MM.1S (cell line): ENCODE measurements around the gene ZC3H8.

Source experiments
- DNase-seq: peaks from one replicate; pipeline ENCODE4 v3.0.0-alpha.2; 2015
- H2AFZ ChIP-seq: fragments of 300-600 bp; sonication (generic); 2 replicates; pipeline ENCODE4 v1.6.0; 2016; ENCODE audit warnings: antibody characterized with exemption, low read length
- H3F3A ChIP-seq: fragments of 300-600 bp; sonication (generic); 2 replicates; pipeline ENCODE4 v1.6.1; 2016; ENCODE audit warnings: mild to moderate bottlenecking, antibody characterized with exemption, low read length, moderate library complexity, mixed read lengths; ENCODE audit not compliant: insufficient read depth
- H3K27ac ChIP-seq: fragments of 300-600 bp; sonication (generic); 2 replicates; pipeline ENCODE4 v1.5.1; 2016; ENCODE audit warnings: mild to moderate bottlenecking, low read length
- H3K27me3 ChIP-seq: fragments of 300-600 bp; sonication (generic); replicated peaks from 2 replicates; pipeline ENCODE4 v1.6.0; 2016; ENCODE audit warnings: low read length; ENCODE audit not compliant: insufficient read depth
- H3K36me3 ChIP-seq: fragments of 300-600 bp; sonication (generic); replicated peaks from 2 replicates; pipeline ENCODE4 v1.6.1; 2016; ENCODE audit warnings: mild to moderate bottlenecking, low read length, mixed read lengths; ENCODE audit not compliant: insufficient read depth
- H3K4me1 ChIP-seq: fragments of 300-600 bp; sonication (generic); 2 replicates; pipeline ENCODE4 v1.6.1; 2016; ENCODE audit warnings: low read length, mixed read lengths
- H3K4me2 ChIP-seq: fragments of 300-600 bp; sonication (generic); 2 replicates; pipeline ENCODE4 v1.6.0; 2016; ENCODE audit warnings: low read depth, low read length
- H3K4me3 ChIP-seq: fragments of 300-600 bp; sonication (generic); 2 replicates; pipeline ENCODE4 v1.5.1; 2016; ENCODE audit warnings: low read length, mixed read lengths
- H3K79me2 ChIP-seq: fragments of 300-600 bp; sonication (generic); 2 replicates; pipeline ENCODE4 v1.6.1; 2016; ENCODE audit warnings: mixed run types, low read length, mixed read lengths
- H3K9ac ChIP-seq: fragments of 300-600 bp; sonication (generic); 2 replicates; pipeline ENCODE4 v1.6.1; 2016; ENCODE audit warnings: low read length, mixed read lengths
- H3K9me2 ChIP-seq: fragments of 300-600 bp; sonication (generic); replicated peaks from 2 replicates; pipeline ENCODE4 v1.6.1; 2016; ENCODE audit warnings: mild to moderate bottlenecking, low read length, mixed read lengths; ENCODE audit not compliant: insufficient read depth
- H3K9me3 ChIP-seq: fragments of 300-600 bp; sonication (generic); replicated peaks from 2 replicates; pipeline ENCODE4 v1.6.1; 2016; ENCODE audit warnings: mild to moderate bottlenecking, low read length, mixed read lengths; ENCODE audit not compliant: insufficient read depth
- H4K20me1 ChIP-seq: fragments of 300-600 bp; sonication (generic); 2 replicates; pipeline ENCODE4 v1.6.1; 2016; ENCODE audit warnings: mild to moderate bottlenecking, low read length, moderate library complexity, mixed read lengths; ENCODE audit not compliant: insufficient read depth
- EZH2 ChIP-seq: fragments of 300-600 bp; sonication (generic); optimal IDR thresholded peaks from 2 replicates; pipeline ENCODE3; 2017; ENCODE audit warnings: low read depth, mild to moderate bottlenecking, antibody characterized with exemption, low read length, mixed read lengths
- EZH2phosphoT487 ChIP-seq: fragments of 300-600 bp; sonication (generic); IDR thresholded peaks from 2 replicates; pipeline ENCODE4 v1.6.1; 2018; ENCODE audit warnings: antibody characterized with exemption, low read length
- TF ChIP-seq, protein P1 (sequence below): fragments of 300-600 bp; sonication (generic); IDR thresholded peaks from 2 replicates; pipeline ENCODE4 v1.5.1; 2016; ENCODE audit warnings: antibody characterized with exemption, low read length, mixed read lengths

Gene ZC3H8

DNA sequence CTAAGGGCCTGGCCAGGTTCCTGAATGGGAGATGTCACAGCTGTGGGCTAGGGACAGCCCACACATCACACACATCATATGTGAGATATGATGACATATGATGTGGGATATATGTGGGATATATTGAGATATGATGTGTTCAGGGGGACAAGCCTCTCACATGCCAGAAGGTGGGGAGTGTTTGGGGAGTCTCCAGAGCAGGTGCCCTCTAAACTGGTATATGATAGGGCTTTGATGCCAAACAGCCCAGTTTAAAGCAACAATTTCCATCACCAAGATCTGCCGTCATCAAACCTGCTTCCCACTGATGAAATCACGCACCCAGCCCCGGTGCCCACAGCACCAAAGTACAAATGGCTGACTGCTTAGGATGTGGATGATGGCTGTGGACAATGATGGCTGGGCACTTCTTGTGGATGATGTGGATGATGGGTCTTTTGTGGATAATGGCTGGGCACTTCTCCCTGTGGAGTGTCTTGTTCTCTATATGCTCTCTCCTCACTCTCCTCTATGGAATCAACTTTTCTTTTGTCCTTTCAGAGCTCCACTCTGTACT, 65.8 kb downstream of the ZC3H8 start:
- Histone ChIP-seq H3K4me3 (no peak overlapping the region), H3K27me3 (no peaks in the 10 kb centered on the region), H3K9me3 (no peaks in the 10 kb centered on the region), H2AFZ (no peak overlapping the region), H3K27ac (no peak overlapping the region), H3K9me2 (no peaks in the 10 kb centered on the region), H3K4me2 (no peak overlapping the region), H3K9ac (no peak overlapping the region), H4K20me1 (no peaks in the 10 kb centered on the region), H3K4me1 (no peaks in the 10 kb centered on the region), H3K79me2 (no peaks in the 10 kb centered on the region), H3F3A (no peaks in the 10 kb centered on the region), H3K36me3 (no peaks in the 10 kb centered on the region)
- no peak for DNase-seq
- TF ChIP-seq, protein P1, sequence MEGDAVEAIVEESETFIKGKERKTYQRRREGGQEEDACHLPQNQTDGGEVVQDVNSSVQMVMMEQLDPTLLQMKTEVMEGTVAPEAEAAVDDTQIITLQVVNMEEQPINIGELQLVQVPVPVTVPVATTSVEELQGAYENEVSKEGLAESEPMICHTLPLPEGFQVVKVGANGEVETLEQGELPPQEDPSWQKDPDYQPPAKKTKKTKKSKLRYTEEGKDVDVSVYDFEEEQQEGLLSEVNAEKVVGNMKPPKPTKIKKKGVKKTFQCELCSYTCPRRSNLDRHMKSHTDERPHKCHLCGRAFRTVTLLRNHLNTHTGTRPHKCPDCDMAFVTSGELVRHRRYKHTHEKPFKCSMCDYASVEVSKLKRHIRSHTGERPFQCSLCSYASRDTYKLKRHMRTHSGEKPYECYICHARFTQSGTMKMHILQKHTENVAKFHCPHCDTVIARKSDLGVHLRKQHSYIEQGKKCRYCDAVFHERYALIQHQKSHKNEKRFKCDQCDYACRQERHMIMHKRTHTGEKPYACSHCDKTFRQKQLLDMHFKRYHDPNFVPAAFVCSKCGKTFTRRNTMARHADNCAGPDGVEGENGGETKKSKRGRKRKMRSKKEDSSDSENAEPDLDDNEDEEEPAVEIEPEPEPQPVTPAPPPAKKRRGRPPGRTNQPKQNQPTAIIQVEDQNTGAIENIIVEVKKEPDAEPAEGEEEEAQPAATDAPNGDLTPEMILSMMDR = no peak

DNA sequence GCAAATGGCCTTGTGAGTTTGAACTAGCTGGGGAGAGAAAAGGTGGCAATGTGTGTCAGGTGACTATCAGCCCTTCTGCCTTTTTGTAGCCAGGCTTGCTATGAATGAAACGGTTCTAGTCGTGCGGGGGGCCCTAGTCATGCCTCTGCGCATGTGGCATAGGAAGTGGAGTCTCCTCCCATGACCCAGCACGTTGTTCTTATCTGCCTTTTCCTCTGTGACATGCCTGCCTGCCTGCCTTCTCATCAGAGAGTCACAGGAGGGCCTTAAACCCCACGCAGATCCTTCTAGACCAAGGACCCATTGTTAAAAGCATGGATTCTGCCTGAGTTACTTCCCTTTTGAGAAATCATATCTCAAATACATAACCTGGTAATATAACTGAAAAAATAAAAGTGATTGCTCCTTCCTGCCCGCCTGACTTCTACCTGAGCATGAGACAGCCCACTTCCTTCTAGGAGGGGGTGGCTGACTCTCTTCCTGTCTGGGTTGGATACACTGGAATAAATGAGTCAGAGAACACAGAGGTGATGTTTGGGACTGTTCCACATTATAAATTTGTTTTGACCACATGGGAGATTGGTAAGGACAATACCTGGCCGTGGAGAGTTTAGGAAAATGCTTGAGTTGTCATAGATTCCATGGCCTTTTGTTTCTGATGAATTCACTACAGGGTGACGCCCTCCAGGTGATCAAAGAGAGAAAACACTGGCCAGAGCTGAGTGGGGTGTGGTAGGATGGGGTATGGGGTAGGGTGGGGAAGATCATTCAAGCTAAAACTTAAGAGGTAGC, 66.8 kb downstream of the ZC3H8 start:
- H3K9me3 ChIP-seq = no peaks in the 10 kb centered on the region
- H4K20me1 ChIP-seq = no peaks in the 10 kb centered on the region
- no peaks in the 10 kb centered on the region for H3F3A ChIP-seq
- H3K79me2 ChIP-seq = no peaks in the 10 kb centered on the region
- no peak overlapping the region for H2AFZ ChIP-seq
- H3K4me1 ChIP-seq = no peaks in the 10 kb centered on the region
- no peaks in the 10 kb centered on the region for H3K36me3 ChIP-seq
- no peak overlapping the region for H3K4me3 ChIP-seq
- no peak overlapping the region for H3K27ac ChIP-seq
- DNase-seq = no peak
- no peak overlapping the region for H3K4me2 ChIP-seq
- H3K9ac ChIP-seq = no peak overlapping the region
- H3K9me2 ChIP-seq = no peaks in the 10 kb centered on the region
- no peaks in the 10 kb centered on the region for H3K27me3 ChIP-seq
- TF ChIP-seq EZH2phosphoT487 (no peak), EZH2 (no peak)
- TF ChIP-seq, protein P1 = no peak

DNA sequence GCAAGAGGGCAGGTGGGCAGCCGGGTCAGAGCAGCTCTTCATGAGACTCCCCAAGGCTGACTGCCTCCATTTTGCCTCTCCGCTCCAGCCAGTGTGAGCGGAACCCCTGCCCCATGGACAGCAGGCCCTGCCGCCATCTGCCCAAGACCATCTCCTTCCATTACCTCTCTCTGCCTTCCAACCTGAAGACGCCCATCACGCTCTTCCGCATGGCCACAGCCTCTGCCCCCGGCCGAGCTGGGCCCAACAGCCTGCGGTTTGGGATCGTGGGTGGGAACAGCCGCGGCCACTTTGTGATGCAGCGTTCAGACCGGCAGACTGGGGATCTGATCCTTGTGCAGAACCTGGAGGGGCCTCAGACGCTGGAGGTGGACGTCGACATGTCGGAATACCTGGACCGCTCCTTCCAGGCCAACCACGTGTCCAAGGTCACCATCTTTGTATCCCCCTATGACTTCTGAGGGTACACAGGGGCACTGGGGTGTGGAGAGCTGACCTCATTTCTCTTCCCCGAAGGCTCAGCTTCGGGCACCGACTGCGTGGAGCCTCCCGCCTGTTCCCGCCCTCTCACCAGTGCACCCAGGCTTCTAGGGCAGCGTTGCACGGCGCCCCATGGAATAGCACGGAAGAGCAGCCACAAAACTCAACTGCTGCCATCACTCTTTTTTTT, 67.7 kb downstream of the ZC3H8 start:
- no peak overlapping the region for H3K4me2 ChIP-seq
- no peaks in the 10 kb centered on the region for H3K9me2 ChIP-seq
- no peaks in the 10 kb centered on the region for H3F3A ChIP-seq
- H3K79me2 ChIP-seq = no peaks in the 10 kb centered on the region
- TF ChIP-seq EZH2 (no peak), EZH2phosphoT487 (no peak)
- TF ChIP-seq, protein P1 = no peak
- H3K27ac ChIP-seq = no peak overlapping the region
- H3K27me3 ChIP-seq = no peaks in the 10 kb centered on the region
- no peak overlapping the region for H2AFZ ChIP-seq
- no peak overlapping the region for H3K9ac ChIP-seq
- H3K36me3 ChIP-seq = no peaks in the 10 kb centered on the region
- no peak overlapping the region for H3K4me3 ChIP-seq
- H4K20me1 ChIP-seq = no peaks in the 10 kb centered on the region
- no peak for DNase-seq
- H3K9me3 ChIP-seq = no peaks in the 10 kb centered on the region
- H3K4me1 ChIP-seq = no peaks in the 10 kb centered on the region
